Stimulated activated naive B cell treated with anti-CD40 and anti-IgM and Interleukin-4, amounts not matched to agents 10 μg/mL and 1 μg/mL and 100 μg/mL, for 72 hours (primary cell): ENCODE data around the gene SNRNP35.
"Not testable (repeated sequence)": the region's sequence is repeated elsewhere in the genome, so short reads cannot be mapped to it uniquely, and the experiment has no call there.

Experiments
- ATAC-seq, 2 donors: fragments of 150-1000 bp; cut with Tn5 transposase; replicated peaks; 2 replicates each; pipeline ENCODE4 v1.10.0; 2021; ENCODE audit warnings: moderate library complexity in 1 of 2
- DNase-seq: peaks from one replicate; pipeline ENCODE4 v3.0.0; 2021
- H3K27ac Mint-ChIP-seq: one replicate; pipeline ENCODE4 v1.8.0; 2022; ENCODE audit warnings: mild to moderate bottlenecking, mixed read lengths
- H3K27me3 Mint-ChIP-seq, 2 donors: one replicate each; pipeline ENCODE4 v1.8.0; 2022; ENCODE audit warnings: mixed read lengths in 2 of 2
- H3K36me3 Mint-ChIP-seq, 2 donors: one replicate each; pipeline ENCODE4 v1.8.0; 2022; ENCODE audit warnings: mixed read lengths in 2 of 2, mild to moderate bottlenecking in 1 of 2
- H3K4me1 Mint-ChIP-seq, 2 donors: one replicate each; pipeline ENCODE4 v1.8.0; 2022; ENCODE audit warnings: mixed read lengths in 2 of 2, mild to moderate bottlenecking in 1 of 2
- H3K4me3 Mint-ChIP-seq, 2 donors: one replicate each; pipeline ENCODE4 v1.8.0; 2022; ENCODE audit warnings: mild to moderate bottlenecking in 2 of 2, mixed read lengths in 2 of 2, moderate library complexity in 1 of 2
- H3K9me3 Mint-ChIP-seq, 2 donors: one replicate each; pipeline ENCODE4 v1.8.0; 2022; ENCODE audit warnings: mixed read lengths in 2 of 2, mild to moderate bottlenecking in 1 of 2

The SNRNP35 gene

DNA sequence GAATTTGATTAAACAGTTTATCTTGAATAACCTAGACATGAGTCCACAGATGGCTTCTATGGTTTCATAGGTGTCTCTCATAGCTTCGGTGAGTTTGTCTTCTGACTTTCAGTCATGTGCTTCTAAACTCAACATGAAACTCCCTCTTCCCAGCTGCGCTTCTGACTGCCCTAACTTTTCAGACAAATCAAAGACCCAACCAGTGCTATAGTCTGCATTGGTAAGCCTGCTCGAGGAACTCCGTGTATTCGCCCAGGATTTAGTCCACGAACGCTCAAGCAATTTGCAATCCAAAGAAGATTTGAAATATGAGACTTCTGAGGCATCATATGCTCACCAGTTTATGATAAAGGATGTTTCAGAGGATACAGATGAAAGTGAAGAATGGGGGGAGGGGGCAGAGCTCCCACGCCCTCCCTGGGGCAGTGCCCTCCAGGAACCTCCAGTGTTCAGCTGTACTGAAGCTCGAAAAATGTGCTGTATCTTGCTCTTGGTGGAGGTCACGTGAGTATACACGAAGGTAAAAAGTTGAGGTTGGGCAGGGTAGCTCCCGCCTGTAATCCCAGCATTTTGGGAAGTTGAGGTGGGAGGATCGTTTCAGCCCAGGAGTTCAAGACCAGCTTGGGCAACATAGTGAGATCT is 16.3 kb upstream of the SNRNP35 start:
- H3K27ac Mint-ChIP-seq: peak overlapping the region; percentile 88
- no peak for DNase-seq
- no peaks in the 10 kb centered on the region for H3K27me3 Mint-ChIP-seq
- H3K4me1 Mint-ChIP-seq: peaks cover 22 to 34% of the 10 kb centered on the region in 2 donors
- H3K36me3 Mint-ChIP-seq: peaks cover 0 to 5% of the 10 kb centered on the region in 2 donors
- H3K4me3 Mint-ChIP-seq: peak overlapping the region in 1 of 2 donors; percentile 19
- peak in 1 of 2 donors; percentile 20 for ATAC-seq
- H3K9me3 Mint-ChIP-seq: no peaks in the 10 kb centered on the region

DNA sequence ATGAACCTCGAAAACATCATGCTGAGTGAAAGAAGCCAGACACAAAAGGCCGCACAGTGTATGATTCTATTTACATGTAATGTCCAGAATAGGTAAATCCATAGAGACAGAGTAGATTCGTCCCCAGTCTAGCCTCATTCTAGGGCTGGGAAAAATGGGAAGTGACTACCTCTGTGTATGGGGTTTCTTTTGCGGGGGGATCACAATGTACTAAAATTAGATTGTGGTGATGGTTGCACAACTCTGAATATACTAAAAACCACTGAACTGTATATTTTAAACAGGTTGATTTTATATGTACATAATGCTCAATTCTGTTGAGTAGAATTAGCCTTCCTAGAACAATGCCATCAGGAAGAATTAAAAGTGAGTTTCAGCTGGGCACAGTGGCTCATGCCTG is 15.2 kb upstream of the SNRNP35 start:
- ATAC-seq (no peak), DNase-seq (no peak)
- peaks cover 0 to 5% of the 10 kb centered on the region in 2 donors for H3K36me3 Mint-ChIP-seq
- no peaks in the 10 kb centered on the region for H3K27me3 Mint-ChIP-seq
- peak overlapping the region; percentile 25 for H3K27ac Mint-ChIP-seq
- no peaks in the 10 kb centered on the region for H3K9me3 Mint-ChIP-seq
- H3K4me3 Mint-ChIP-seq: no peak overlapping the region
- H3K4me1 Mint-ChIP-seq: peaks cover 22 to 26% of the 10 kb centered on the region in 2 donors

DNA sequence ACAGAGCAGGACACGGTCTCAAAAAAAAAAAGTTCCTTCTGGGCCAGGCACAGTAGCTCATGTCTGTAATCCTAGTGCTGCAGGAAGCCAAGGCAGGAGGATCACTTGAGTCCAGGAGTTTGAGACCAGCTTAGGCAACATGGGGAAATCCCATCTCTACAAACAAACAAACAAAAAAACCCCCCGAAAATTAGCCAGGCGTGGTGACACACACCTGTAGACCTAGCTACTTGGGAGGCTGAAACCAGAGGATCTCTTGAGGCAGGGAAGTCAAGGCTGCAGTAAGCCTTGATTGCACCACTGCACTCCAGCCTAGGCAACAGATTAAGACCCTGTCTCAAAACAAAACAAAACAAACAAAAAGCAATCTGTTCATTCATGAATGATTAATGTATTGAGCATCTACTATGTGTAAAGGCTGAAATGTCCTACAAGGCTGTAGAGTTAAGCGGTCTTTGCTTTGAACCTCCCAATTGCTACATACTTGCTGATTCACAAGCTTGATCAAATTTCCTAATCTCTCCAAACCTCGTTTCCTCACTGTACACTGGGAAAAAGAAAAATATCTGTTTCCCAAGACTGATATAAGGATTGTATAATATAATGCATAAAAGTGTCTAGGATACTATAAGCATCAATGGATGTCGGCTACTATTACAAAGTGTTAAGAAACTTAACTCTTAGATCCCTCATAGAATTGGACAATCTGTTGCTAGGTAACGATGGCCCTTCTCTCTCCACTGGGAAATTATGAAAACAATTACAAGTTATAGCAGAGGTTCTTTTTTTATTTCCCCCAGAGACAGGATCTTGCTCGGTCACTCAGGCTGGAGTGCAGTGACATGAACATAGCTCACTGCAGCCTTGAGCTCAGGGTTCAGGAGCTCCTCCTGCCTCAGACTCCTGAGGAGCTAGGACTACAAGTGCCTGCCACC is 13.6 kb upstream of the SNRNP35 start:
- peaks cover 0 to 2% of the 10 kb centered on the region in 2 donors for H3K9me3 Mint-ChIP-seq
- DNase-seq (no peak), ATAC-seq (no peak)
- H3K36me3 Mint-ChIP-seq: peaks cover 0 to 5% of the 10 kb centered on the region in 2 donors
- H3K4me3 Mint-ChIP-seq: no peak overlapping the region
- no peak overlapping the region for H3K27ac Mint-ChIP-seq
- peaks cover 28 to 38% of the 10 kb centered on the region in 2 donors for H3K4me1 Mint-ChIP-seq
- H3K27me3 Mint-ChIP-seq: no peaks in the 10 kb centered on the region

DNA sequence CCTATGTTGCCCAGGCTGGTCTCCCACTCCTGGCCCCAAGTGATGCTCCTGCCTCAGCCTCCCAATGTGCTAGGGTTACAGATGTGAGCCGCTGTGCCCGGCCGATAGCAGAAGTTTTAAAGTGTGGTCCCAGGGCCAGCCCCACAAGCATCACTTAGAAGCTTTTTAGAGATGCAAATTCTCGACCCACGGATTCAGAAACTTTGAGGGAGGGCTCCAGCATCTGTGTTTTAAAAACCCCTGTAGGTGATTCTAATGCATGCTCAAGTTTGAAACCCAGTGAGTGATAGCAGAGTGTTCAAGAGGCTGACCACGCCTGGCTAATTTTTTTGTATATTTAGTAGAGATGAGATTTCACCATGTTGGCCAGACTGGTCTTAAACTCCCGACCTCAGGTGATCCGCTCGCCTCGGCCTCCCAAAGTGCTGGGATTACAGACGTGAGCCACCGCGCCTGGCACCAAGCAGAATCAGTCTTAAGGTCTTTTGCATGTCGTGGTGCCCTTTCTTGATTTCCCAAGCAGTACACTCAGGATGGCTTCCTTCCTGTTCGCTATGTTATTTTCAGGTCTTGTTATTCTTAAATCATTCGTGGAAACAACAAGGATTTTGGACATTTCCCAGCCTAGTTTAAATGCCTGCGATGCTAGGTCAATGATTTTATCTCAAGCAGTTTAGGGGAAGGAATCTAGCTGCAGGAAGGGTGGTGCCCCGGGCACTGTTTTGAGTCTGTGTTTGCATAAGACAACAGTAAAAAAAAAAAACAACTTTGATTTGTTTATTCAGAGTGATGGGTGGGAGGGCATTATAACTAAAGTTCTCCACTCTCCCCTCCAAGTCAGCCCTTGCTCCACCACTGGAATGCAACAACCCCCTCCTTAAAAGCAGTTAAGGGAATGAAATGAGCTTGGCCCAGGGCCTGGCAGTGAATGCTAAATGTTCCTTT is 12.3 kb upstream of the SNRNP35 start:
- DNase-seq (no peak), ATAC-seq (peak; percentile 57 to 60)
- Mint-ChIP-seq H3K9me3 (peaks cover 0 to 2% of the 10 kb centered on the region in 2 donors), H3K4me1 (peaks cover 28 to 43% of the 10 kb centered on the region in 2 donors), H3K27ac (peak overlapping the region; percentile 93), H3K27me3 (no peaks in the 10 kb centered on the region), H3K36me3 (peaks cover 0 to 5% of the 10 kb centered on the region in 2 donors), H3K4me3 (peak overlapping the region; percentile 3 to 50)

DNA sequence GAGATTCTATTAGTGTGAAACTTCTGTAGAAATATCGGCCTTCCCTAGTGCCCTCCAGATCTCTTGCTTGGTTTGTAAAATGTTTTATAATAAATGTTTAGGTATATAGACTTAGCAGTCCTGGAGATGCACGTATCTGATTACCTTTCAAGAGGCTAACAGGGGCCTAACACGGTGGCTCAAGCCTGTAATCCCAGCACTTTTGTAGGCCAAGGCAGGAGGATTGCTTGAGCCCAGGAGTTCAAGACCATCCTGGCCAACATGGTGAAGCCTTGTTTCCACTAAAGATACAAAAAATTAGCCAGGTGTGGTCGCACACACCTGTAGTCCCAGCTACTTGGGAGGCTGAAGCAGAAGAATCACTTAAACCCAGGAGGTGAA is 11.6 kb upstream of the SNRNP35 start:
- Mint-ChIP-seq H3K27ac (peak overlapping the region; percentile 93), H3K4me3 (peak overlapping the region in 1 of 2 donors; percentile 50), H3K36me3 (peaks cover 0 to 5% of the 10 kb centered on the region in 2 donors), H3K27me3 (no peaks in the 10 kb centered on the region), H3K4me1 (peaks cover 28 to 43% of the 10 kb centered on the region in 2 donors), H3K9me3 (peaks cover 0 to 2% of the 10 kb centered on the region in 2 donors)
- no peak for DNase-seq
- ATAC-seq: peak in 1 of 2 donors; percentile 20

DNA sequence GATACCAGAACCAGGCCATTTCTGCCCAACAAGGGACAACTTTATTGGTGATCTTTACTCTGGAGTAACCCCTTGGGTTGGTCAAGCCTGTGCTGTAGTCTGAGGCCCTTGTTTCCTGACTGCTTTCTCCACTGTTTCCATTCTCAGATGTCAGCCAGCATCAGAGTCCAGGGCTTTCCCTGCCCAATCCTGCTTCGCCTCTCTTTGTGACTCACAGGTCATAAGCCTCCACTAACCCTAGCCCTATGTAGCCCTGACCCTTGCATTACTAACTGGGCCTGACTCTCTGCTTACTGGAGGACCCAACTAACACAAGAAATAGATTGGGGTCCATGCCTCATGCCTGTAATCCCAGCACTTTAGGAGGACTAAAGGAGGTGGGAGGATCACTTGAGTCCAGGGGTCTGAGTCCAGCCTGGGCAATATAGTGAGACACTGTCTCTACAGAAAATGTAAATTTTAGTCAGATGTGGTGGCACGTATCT is 8.6 kb upstream of the SNRNP35 start:
- H3K27me3 Mint-ChIP-seq: no peaks in the 10 kb centered on the region
- DNase-seq (no peak), ATAC-seq (no peak)
- H3K4me1 Mint-ChIP-seq: peaks cover 14 to 29% of the 10 kb centered on the region in 2 donors
- H3K36me3 Mint-ChIP-seq: no peaks in the 10 kb centered on the region
- peak overlapping the region; percentile 27 for H3K27ac Mint-ChIP-seq
- peaks cover 0 to 2% of the 10 kb centered on the region in 2 donors for H3K9me3 Mint-ChIP-seq
- H3K4me3 Mint-ChIP-seq: peak overlapping the region in 1 of 2 donors; percentile 25

DNA sequence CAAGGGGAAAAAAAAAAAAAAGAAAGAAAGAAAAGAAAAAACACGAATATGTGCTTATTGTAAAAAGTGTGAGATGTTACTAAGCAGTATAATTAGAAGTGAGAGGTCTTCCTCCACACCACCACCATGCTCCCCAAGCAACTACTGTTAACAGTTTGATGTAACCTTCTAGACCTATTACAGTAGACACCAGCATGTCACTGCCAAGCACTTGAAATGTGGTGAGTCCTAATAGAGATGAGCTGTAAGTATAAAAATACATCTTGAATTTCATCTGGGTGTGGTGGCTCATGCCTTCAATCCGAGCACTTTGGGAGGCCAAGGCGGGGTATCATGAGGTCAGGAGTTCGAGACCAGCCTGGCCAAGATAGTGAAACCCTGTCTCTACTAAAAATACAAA is 8.1 kb upstream of the SNRNP35 start:
- DNase-seq: no peak
- H3K4me1 Mint-ChIP-seq: peaks cover 14 to 29% of the 10 kb centered on the region in 2 donors
- ATAC-seq: no peak
- no peaks in the 10 kb centered on the region for H3K36me3 Mint-ChIP-seq
- H3K27me3 Mint-ChIP-seq: no peaks in the 10 kb centered on the region
- peak overlapping the region; percentile 28 for H3K27ac Mint-ChIP-seq
- peak overlapping the region in 1 of 2 donors; percentile 25 for H3K4me3 Mint-ChIP-seq
- H3K9me3 Mint-ChIP-seq: peaks cover 0 to 2% of the 10 kb centered on the region in 2 donors

DNA sequence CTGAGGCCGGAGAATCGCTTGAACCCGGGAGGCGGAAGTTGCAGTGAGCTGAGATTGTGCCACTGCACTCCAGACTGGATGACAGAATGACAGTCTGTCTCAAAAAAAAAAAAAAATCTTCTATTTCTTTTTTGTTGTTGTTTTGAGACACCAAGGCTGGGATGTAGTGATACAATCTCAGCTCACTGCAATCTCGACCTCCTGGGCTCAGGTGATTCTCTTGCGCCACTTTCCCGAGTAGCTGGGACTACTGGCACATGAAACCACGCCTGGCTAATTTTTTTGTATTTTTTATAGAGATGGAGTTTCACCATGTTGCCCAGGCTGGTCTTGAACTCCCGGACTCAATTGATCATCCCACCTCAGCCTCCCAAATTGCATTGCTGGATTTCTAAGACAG is 7.3 kb upstream of the SNRNP35 start:
- no peak overlapping the region for H3K27ac Mint-ChIP-seq
- peaks cover 0 to 2% of the 10 kb centered on the region in 2 donors for H3K9me3 Mint-ChIP-seq
- H3K4me1 Mint-ChIP-seq: peaks cover 10 to 24% of the 10 kb centered on the region in 2 donors
- DNase-seq (no peak), ATAC-seq (no peak)
- no peaks in the 10 kb centered on the region for H3K27me3 Mint-ChIP-seq
- no peaks in the 10 kb centered on the region for H3K36me3 Mint-ChIP-seq
- no peak overlapping the region for H3K4me3 Mint-ChIP-seq

DNA sequence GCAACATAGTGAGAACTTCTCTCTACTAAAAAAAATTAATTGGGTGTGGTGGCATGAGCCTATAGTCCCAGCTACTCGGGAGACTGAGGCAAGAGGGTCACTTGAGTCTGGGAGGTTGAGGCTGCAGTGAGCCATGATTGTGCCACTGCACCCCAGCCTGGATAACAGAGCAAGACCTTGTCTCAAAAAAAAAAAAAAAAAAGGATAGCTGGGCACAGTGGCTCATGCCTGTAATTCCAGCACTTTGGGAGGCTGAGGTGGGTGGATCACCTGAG is 5.7 kb upstream of the SNRNP35 start:
- ATAC-seq, H3K36me3 Mint-ChIP-seq, H3K27ac Mint-ChIP-seq, H3K4me3 Mint-ChIP-seq, H3K27me3 Mint-ChIP-seq, DNase-seq, H3K9me3 Mint-ChIP-seq: not testable (repeated sequence)
- H3K4me1 Mint-ChIP-seq: peaks cover 5 to 17% of the 10 kb centered on the region in 2 donors

DNA sequence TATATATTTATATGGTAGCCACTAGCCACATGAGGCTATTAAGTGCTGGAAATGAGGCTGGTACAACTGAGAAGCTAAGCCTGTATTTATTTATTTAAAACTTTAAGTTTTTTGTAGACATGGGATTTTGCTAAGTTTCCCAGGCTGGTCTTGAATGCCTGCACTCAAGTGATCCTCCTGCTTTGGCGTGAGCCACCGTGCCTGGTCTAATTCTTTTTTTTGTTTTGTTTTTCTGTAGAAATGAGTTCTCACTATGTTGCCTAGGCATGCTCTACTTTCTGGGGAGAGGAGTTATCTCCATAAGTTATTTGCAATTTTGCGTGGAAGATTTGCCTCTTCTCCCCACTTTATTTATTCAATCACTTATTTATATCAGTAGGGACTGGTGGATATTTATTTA is 4.8 kb upstream of the SNRNP35 start:
- peaks cover 0 to 2% of the 10 kb centered on the region in 2 donors for H3K9me3 Mint-ChIP-seq
- ATAC-seq (no peak), DNase-seq (no peak)
- no peaks in the 10 kb centered on the region for H3K27me3 Mint-ChIP-seq
- no peak overlapping the region for H3K4me3 Mint-ChIP-seq
- H3K36me3 Mint-ChIP-seq: peaks cover 0 to 3% of the 10 kb centered on the region in 2 donors
- peaks cover 5 to 13% of the 10 kb centered on the region in 2 donors for H3K4me1 Mint-ChIP-seq
- H3K27ac Mint-ChIP-seq: no peak overlapping the region

DNA sequence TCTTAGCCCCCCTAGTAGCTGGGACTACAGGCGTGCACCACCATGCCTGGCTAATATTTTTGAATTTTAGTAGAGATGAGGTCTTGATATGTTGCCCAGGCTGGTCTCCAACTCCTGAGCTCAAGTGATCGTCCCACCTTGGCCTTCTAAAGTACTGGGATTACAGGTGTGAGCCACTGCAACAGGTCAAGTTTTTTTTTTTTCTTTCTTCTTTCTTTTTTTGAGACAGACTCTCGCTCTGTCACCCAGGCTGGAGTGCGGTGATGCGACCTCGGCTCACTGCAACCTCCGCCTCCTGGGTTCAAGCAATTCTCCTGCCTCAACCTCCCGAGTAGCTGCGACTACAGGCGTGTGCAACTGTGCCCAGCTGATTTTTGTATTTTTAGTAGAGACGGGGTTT is 5.2 kb downstream of the SNRNP35 start:
- peaks cover 29 to 43% of the 10 kb centered on the region in 2 donors for H3K36me3 Mint-ChIP-seq
- not testable (repeated sequence) for ATAC-seq, H3K9me3 Mint-ChIP-seq, H3K27me3 Mint-ChIP-seq, H3K4me3 Mint-ChIP-seq, H3K27ac Mint-ChIP-seq, DNase-seq
- peaks cover 22 to 23% of the 10 kb centered on the region in 2 donors for H3K4me1 Mint-ChIP-seq

DNA sequence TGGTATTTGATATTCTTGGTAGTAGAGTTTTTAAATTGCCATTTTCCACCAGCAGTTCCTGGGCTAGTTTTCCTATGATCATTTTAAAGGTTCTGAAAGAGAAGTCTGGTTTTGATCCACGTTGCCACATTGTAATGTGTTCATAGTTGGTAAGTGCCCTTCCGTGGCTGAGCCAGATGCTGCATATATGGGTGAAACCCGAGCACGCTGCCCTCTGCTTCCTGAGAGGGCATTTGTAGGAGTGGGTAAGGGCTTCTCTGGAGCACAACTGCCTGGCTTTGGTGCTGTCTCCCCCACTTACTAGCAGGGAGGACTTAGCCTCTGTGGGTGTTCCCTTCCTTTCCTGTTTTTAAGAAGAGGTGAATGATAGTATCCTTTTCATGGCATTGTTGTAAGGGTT is 7.1 kb downstream of the SNRNP35 start:
- ATAC-seq (no peak), DNase-seq (no peak)
- Mint-ChIP-seq H3K36me3 (peaks cover 29 to 35% of the 10 kb centered on the region in 2 donors), H3K4me1 (peaks cover 19 to 25% of the 10 kb centered on the region in 2 donors), H3K27ac (no peak overlapping the region), H3K4me3 (no peak overlapping the region), H3K27me3 (no peaks in the 10 kb centered on the region), H3K9me3 (no peaks in the 10 kb centered on the region)

DNA sequence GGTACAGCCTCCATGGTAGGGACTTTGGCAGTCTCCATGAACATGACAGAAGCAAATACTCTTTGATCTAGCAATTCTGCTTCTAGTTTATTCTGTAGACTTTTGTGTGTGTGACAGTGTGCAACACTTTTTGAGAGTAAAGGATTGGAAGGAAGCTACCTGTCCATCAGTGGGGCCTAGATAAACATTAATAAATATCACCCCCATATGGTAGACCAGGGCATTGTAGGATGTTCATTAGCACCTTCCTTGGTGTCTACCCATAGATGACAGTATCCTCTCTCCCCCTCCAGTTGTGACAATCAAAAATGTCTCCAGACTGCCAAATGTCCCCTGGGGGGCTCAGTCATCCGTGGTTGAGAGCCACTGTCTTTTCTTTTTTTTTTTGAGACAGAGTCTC is 10.8 kb downstream of the SNRNP35 start:
- Mint-ChIP-seq H3K27ac (no peak overlapping the region), H3K4me3 (peak overlapping the region in 1 of 2 donors; percentile 16), H3K9me3 (no peaks in the 10 kb centered on the region), H3K27me3 (no peaks in the 10 kb centered on the region), H3K36me3 (peaks cover 22 to 33% of the 10 kb centered on the region in 2 donors), H3K4me1 (peaks cover 12 to 13% of the 10 kb centered on the region in 2 donors)
- peak; percentile 91 to 96 for ATAC-seq
- peak; percentile 23 for DNase-seq

DNA sequence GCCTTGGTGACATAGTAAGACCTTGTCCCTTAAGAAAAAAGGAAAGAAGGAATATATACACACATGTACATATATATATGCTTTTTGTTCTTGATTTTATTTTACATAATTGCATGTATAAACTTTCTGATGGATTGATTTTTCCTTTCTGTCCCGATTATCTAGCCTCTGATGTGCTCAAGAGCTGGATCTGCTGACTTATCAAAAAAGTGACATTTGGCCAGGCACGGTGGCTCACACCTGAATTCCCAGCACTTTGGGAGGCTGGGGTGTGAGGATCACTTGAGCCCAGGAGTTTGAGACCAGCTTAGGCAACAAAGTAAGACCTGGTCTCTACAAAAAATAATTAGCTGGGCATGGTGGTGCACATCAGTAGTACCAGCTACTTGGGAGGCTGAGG is 12.0 kb downstream of the SNRNP35 start:
- DNase-seq (no peak), ATAC-seq (no peak)
- H3K36me3 Mint-ChIP-seq: peaks cover 22 to 33% of the 10 kb centered on the region in 2 donors
- H3K9me3 Mint-ChIP-seq: no peaks in the 10 kb centered on the region
- H3K27me3 Mint-ChIP-seq: no peaks in the 10 kb centered on the region
- H3K4me1 Mint-ChIP-seq: peaks cover 20% of the 10 kb centered on the region in 2 donors
- no peak overlapping the region for H3K4me3 Mint-ChIP-seq
- H3K27ac Mint-ChIP-seq: no peak overlapping the region
